ENCODE data around the gene TBX18. TPM values are rescaled to one million over a fixed set of nuclear protein-coding genes. Genes with fewer than 3 reads are reported as not detected.

The TBX18 gene
- total RNA-seq, 2 experiments from 2014 or later = not detected

GRCh38 chr6:84756877-84757276 lies 7.5 kb downstream of the TBX18 start:
- H3K4me1 Mint-ChIP-seq (ENCODE audit: low read depth) = no peaks in the 10 kb centered on the region
- peaks cover 4% of the 10 kb centered on the region for H3K27me3 Mint-ChIP-seq
- no peaks in the 10 kb centered on the region for H3K36me3 Mint-ChIP-seq
- POLR2A ChIA-PET = no interaction called here
- intact Hi-C loops (cut with micrococcal nuclease) = no loop called here
- CTCF ChIA-PET = no interaction called here
- H3K4me3 Mint-ChIP-seq = no peak overlapping the region
- no peak overlapping the region for H3K27ac Mint-ChIP-seq
- no peaks in the 10 kb centered on the region for H3K9me3 Mint-ChIP-seq
- no peak for DNase-seq

- no peaks in the 10 kb centered on the region for H3K9me3 Mint-ChIP-seq
- H3K4me3 Mint-ChIP-seq = no peak overlapping the region
- DNase-seq = no peak
- intact Hi-C loops (cut with micrococcal nuclease) = no loop called here
- no peaks in the 10 kb centered on the region for H3K4me1 Mint-ChIP-seq (ENCODE audit: low read depth)
- POLR2A ChIA-PET = no interaction called here
- H3K27ac Mint-ChIP-seq = no peak overlapping the region
- no peaks in the 10 kb centered on the region for H3K36me3 Mint-ChIP-seq
- CTCF ChIA-PET = no interaction called here
- H3K27me3 Mint-ChIP-seq = peaks cover 3% of the 10 kb centered on the region
Measured at GRCh38 chr6:84756466-84756865, 7.9 kb downstream of the TBX18 start.

GRCh38 chr6:84753173-84753572 lies 11.2 kb downstream of the TBX18 start:
- no peak overlapping the region for H3K4me3 Mint-ChIP-seq
- H3K27ac Mint-ChIP-seq = no peak overlapping the region
- no peaks in the 10 kb centered on the region for H3K27me3 Mint-ChIP-seq
- DNase-seq = no peak
- no peaks in the 10 kb centered on the region for H3K4me1 Mint-ChIP-seq (ENCODE audit: low read depth)
- no peaks in the 10 kb centered on the region for H3K9me3 Mint-ChIP-seq
- H3K36me3 Mint-ChIP-seq = no peaks in the 10 kb centered on the region
- ChIA-PET CTCF (no interaction called here), POLR2A (no interaction called here)
- intact Hi-C loops (cut with micrococcal nuclease) = no loop called here

GRCh38 chr6:84752118-84752850 lies 12.1 kb downstream of the TBX18 start:
- H3K27me3 Mint-ChIP-seq = no peaks in the 10 kb centered on the region
- no peak overlapping the region for H3K27ac Mint-ChIP-seq
- no peak for DNase-seq
- ChIA-PET CTCF (no interaction called here), POLR2A (no interaction called here)
- no peak overlapping the region for H3K4me3 Mint-ChIP-seq
- intact Hi-C loops (cut with micrococcal nuclease) = no loop called here
- H3K36me3 Mint-ChIP-seq = no peaks in the 10 kb centered on the region
- H3K9me3 Mint-ChIP-seq = no peaks in the 10 kb centered on the region
- H3K4me1 Mint-ChIP-seq (ENCODE audit: low read depth) = no peaks in the 10 kb centered on the region

GRCh38 chr6:84749181-84749580 lies 15.2 kb downstream of the TBX18 start:
- no peak for DNase-seq
- H3K27ac Mint-ChIP-seq = no peak overlapping the region
- H3K4me3 Mint-ChIP-seq = no peak overlapping the region
- H3K27me3 Mint-ChIP-seq = no peaks in the 10 kb centered on the region
- H3K36me3 Mint-ChIP-seq = no peaks in the 10 kb centered on the region
- ChIA-PET POLR2A (no interaction called here), CTCF (no interaction called here)
- H3K4me1 Mint-ChIP-seq (ENCODE audit: low read depth) = no peaks in the 10 kb centered on the region
- H3K9me3 Mint-ChIP-seq = no peaks in the 10 kb centered on the region
- intact Hi-C loops (cut with micrococcal nuclease) = no loop called here

- no peaks in the 10 kb centered on the region for H3K27me3 Mint-ChIP-seq
- H3K4me3 Mint-ChIP-seq = no peak overlapping the region
- H3K36me3 Mint-ChIP-seq = no peaks in the 10 kb centered on the region
- H3K27ac Mint-ChIP-seq = no peak overlapping the region
- DNase-seq = no peak
- no peaks in the 10 kb centered on the region for H3K9me3 Mint-ChIP-seq
- intact Hi-C loops (cut with micrococcal nuclease) = no loop called here
- ChIA-PET CTCF (no interaction called here), POLR2A (no interaction called here)
- H3K4me1 Mint-ChIP-seq (ENCODE audit: low read depth) = no peaks in the 10 kb centered on the region
Measured at GRCh38 chr6:84748376-84748775, 16.0 kb downstream of the TBX18 start.

GRCh38 chr6:84743616-84744015 lies 20.8 kb downstream of the TBX18 start:
- H3K27ac Mint-ChIP-seq = no peak overlapping the region

GRCh38 chr6:84740385-84740784 lies 24.0 kb downstream of the TBX18 start:
- POLR2A ChIA-PET = no interaction called here
- CTCF ChIA-PET = no interaction called here
- no peak for DNase-seq
- Mint-ChIP-seq H3K4me3 (no peak overlapping the region), H3K9me3 (no peaks in the 10 kb centered on the region), H3K36me3 (no peaks in the 10 kb centered on the region), H3K4me1 (ENCODE audit: low read depth) (no peaks in the 10 kb centered on the region), H3K27ac (no peak overlapping the region), H3K27me3 (no peaks in the 10 kb centered on the region)
- intact Hi-C loops (cut with micrococcal nuclease) = no loop called here

More at GRCh38 chr6:84743616-84744015, 20.8 kb downstream of the TBX18 start:
- Mint-ChIP-seq H3K36me3 (no peaks in the 10 kb centered on the region), H3K9me3 (no peaks in the 10 kb centered on the region), H3K27me3 (no peaks in the 10 kb centered on the region), H3K4me1 (ENCODE audit: low read depth) (no peaks in the 10 kb centered on the region), H3K4me3 (no peak overlapping the region)
- POLR2A ChIA-PET = interaction anchor here (0.5 kb wide), 1 partner anchor 1068 kb away, joined by 4 read pairs; no protein-coding TSS in a partner anchor
- no peak for DNase-seq
- intact Hi-C loops (cut with micrococcal nuclease) = no loop called here
- CTCF ChIA-PET = no interaction called here

- Mint-ChIP-seq H3K36me3 (no peaks in the 10 kb centered on the region), H3K4me3 (no peak overlapping the region), H3K27ac (no peak overlapping the region), H3K27me3 (no peaks in the 10 kb centered on the region), H3K4me1 (ENCODE audit: low read depth) (no peaks in the 10 kb centered on the region), H3K9me3 (no peaks in the 10 kb centered on the region)
- ChIA-PET CTCF (no interaction called here), POLR2A (no interaction called here)
- intact Hi-C loops (cut with micrococcal nuclease) = no loop called here
- DNase-seq = no peak
Measured at GRCh38 chr6:84739866-84740208, 24.6 kb downstream of the TBX18 start.

- H3K36me3 Mint-ChIP-seq = no peaks in the 10 kb centered on the region
- intact Hi-C loops (cut with micrococcal nuclease) = no loop called here
- CTCF ChIA-PET = no interaction called here
Measured at GRCh38 chr6:84738996-84739865, 25.2 kb downstream of the TBX18 start.

GRCh38 chr6:84733889-84734288 lies 30.5 kb downstream of the TBX18 start:
- POLR2A ChIA-PET = no interaction called here
- Mint-ChIP-seq H3K4me1 (ENCODE audit: low read depth) (no peaks in the 10 kb centered on the region), H3K27ac (no peak overlapping the region), H3K27me3 (no peaks in the 10 kb centered on the region), H3K36me3 (no peaks in the 10 kb centered on the region), H3K9me3 (no peaks in the 10 kb centered on the region), H3K4me3 (no peak overlapping the region)
- CTCF ChIA-PET = no interaction called here
- DNase-seq = no peak
- intact Hi-C loops (cut with micrococcal nuclease) = no loop called here

More at GRCh38 chr6:84738996-84739865, 25.2 kb downstream of the TBX18 start:
- DNase-seq = no peak
- Mint-ChIP-seq H3K27ac (no peak overlapping the region), H3K4me3 (no peak overlapping the region), H3K27me3 (no peaks in the 10 kb centered on the region), H3K9me3 (no peaks in the 10 kb centered on the region), H3K4me1 (ENCODE audit: low read depth) (no peaks in the 10 kb centered on the region)
- POLR2A ChIA-PET = no interaction called here

- intact Hi-C loops (cut with micrococcal nuclease) = no loop called here
- no peaks in the 10 kb centered on the region for H3K36me3 Mint-ChIP-seq
Measured at GRCh38 chr6:84731901-84732300, 32.5 kb downstream of the TBX18 start.

GRCh38 chr6:84731401-84731800 lies 33.0 kb downstream of the TBX18 start:
- H3K36me3 Mint-ChIP-seq = no peaks in the 10 kb centered on the region
- H3K9me3 Mint-ChIP-seq = no peaks in the 10 kb centered on the region
- H3K27ac Mint-ChIP-seq = no peak overlapping the region
- no peaks in the 10 kb centered on the region for H3K27me3 Mint-ChIP-seq
- POLR2A ChIA-PET = no interaction called here
- CTCF ChIA-PET = no interaction called here
- H3K4me1 Mint-ChIP-seq (ENCODE audit: low read depth) = no peaks in the 10 kb centered on the region
- no peak overlapping the region for H3K4me3 Mint-ChIP-seq
- no peak for DNase-seq
- intact Hi-C loops (cut with micrococcal nuclease) = no loop called here

More at GRCh38 chr6:84731901-84732300, 32.5 kb downstream of the TBX18 start:
- no peak overlapping the region for H3K27ac Mint-ChIP-seq
- no peaks in the 10 kb centered on the region for H3K27me3 Mint-ChIP-seq
- no peak for DNase-seq
- no peak overlapping the region for H3K4me3 Mint-ChIP-seq
- H3K4me1 Mint-ChIP-seq (ENCODE audit: low read depth) = no peaks in the 10 kb centered on the region
- ChIA-PET POLR2A (no interaction called here), CTCF (no interaction called here)
- no peaks in the 10 kb centered on the region for H3K9me3 Mint-ChIP-seq
